Mesenteric fat pad (tissue), 1 donor: ENCODE results near the gene APBB1IP. TPM values are rescaled to one million over a fixed set of nuclear protein-coding genes. Genes with fewer than 3 reads are reported as not detected.
"Not testable (repeated sequence)": the region's sequence is repeated elsewhere in the genome, so short reads cannot be mapped to it uniquely, and the experiment has no call there.

ENCODE experiments used
- DNase-seq: peaks from one replicate; pipeline ENCODE4 v3.0.0-alpha.2; 2020; ENCODE audit warnings: low spot score
- total RNA-seq: library from RNA; stranded (reverse); fragmentation: NEBNext Ultra II Directional; extraction: Animal tissue kit (Norgen Biotek cat#: 25700); gene quantifications from one replicate; pipeline ENCODE4 v1.2.1, GENCODE V29; 2021
- donor health status: DM: yes; HTN: yes; CAD: no.

Gene APBB1IP
- total RNA-seq, 1 donor from 2014 or later, result 37.2 TPM

GRCh38 chr10:26475386-26475785 lies 37.2 kb downstream of the APBB1IP start:
- no peak for DNase-seq

DNA sequence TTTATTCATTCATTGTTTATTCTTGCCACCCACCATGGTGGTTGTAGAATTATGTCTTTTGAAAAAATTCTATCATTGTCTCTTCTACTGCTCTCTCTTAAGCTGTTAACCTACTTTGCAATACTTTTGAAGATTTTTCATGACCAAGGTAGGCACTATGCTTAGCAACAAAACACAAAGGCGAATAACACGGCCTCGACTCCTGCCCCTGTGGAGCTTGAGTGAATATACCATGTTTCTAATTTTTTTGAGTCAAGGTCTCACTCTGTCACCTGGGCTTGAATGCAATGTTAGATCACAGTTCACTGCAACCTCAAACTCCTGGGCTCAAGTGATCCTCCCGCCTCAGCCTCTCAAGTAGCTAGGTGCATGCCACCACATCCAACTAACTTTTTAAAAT lies 39.4 kb downstream of the APBB1IP start:
- DNase-seq, result no peak

GRCh38 chr10:26478061-26478460 lies 39.9 kb downstream of the APBB1IP start:
- no peak for DNase-seq

DNA sequence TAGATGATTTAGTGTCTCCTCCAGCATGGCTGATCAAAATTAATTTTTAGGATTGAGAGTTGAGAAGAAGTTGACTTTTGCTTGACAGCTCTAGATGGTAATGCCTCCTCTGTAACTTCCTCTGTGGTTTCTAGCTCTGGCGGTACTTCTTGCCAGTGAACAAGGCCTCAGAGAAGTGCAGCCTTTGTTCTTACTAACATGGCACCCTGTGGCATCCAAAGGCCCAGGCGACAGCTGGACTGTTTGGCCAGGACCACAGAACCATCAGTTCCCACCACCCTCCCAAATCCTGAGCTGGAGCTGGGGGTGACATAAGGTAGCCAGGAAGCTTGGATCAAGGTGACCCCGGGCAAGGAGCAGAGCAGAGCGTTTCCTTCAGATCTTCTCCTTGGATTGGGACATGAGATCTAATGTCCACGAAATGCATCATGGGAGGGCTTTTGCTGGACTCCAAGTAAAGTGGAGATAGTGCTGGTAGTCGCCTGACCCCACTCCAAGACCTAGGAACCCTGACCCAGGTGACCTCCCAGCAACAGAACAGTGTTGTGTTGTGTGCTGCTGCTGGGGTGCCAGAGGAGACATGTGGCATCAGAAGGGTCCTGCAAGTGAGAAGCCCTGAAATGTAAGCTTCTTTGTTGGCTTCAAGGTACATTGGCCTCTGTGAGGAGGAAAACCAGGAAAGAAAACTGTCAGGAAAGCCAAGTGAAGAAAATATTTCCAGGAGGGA lies 41.8 kb downstream of the APBB1IP start:
- no peak for DNase-seq

- DNase-seq, result no peak
These were observed 43.2 kb downstream of the APBB1IP start for GRCh38 chr10:26481315-26481692.

DNA sequence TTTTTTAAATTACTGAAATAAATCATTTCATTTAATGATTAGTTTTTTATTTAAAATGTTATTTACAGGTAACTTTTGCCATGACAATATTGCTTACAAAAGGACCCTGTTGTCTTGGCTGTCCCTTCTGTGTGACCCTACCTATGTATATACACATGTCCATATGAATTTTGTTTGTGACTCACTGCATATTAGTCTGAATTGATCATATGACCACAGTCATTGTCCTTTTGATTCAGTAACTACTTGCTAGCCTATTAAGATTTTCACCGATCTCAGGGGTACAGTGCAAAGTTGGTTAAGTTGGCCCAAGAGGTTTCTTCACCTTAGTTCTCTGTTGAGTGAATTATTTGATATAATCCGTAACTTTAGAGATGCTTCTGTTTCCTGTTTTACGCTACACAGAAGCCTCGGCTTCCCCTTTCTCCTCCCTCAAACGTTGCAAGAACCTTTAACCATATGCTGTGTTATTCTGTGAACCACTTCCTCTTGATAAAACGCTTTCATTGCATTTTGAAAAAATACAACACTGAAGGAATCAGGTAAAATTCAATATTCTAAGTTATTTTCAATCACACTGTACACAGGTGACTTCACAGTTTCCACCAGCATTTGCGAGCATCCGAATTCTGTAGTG lies 43.9 kb downstream of the APBB1IP start:
- no peak for DNase-seq

DNA sequence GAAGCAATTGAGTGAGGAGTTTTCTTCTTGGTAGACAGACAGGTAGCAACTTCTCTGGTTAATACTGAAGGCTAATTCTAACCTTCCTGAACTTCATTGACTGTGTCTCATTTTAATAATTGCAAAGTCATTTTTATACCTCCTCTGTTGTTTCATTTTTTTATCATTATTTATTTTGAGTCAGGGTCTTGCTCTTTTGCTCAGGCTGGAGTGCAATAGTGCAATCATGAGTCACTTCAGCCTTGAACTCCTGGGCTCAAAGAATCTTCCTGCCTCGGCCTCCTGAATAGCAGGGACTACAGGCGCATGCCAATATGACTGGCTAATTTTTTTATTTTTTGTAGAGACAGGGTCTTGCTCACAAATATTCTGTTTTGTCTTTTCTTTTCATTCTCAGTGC lies 45.4 kb downstream of the APBB1IP start:
- DNase-seq, result no peak

- no peak for DNase-seq
These were observed 47.2 kb downstream of the APBB1IP start for GRCh38 chr10:26485150-26485941.

GRCh38 chr10:26486304-26486703 lies 48.2 kb downstream of the APBB1IP start:
- no peak for DNase-seq

DNA sequence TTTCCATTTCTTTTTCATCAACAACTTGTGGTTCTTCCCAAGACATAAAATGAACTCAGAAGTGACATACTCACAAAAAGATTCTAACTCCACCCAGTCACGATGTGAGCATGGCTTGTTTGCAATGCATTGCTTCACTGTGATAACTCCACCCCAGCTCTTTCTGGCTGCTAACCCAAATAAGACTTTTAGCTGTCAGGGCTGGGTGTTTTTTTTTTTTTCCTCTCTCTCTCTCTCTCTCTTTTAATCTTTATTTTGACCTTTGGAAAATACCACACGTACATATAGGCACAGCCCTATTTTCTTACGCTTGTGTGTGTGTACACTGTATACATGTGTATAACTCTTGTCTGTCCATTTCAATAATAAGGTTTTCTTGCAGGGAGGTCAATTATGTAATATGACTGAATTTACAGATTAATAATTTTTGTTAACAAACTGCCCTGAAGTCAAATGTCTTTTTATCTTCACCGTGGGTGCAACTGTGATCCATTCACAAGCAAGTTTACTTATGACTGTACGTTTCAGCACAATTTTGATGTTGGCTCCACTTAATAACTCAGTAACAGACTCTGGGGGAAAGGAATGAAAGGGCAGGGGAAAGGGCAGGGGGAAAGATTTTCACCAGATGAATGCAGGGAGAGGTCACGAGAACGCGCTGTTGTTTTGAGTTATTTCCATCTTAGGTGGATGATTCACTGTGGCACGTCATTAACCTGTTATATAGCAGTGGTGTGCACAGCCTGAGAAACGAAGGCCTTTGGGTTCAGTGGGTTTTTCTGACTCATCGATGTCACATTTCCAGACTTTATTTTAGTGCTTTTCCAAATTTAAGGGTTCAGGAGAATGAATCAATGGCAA lies 49.1 kb downstream of the APBB1IP start:
- no peak for DNase-seq

GRCh38 chr10:26488344-26488743 lies 50.2 kb downstream of the APBB1IP start:
- DNase-seq, result no peak

GRCh38 chr10:26489081-26489480 lies 50.9 kb downstream of the APBB1IP start:
- no peak for DNase-seq

- DNase-seq, result not testable (repeated sequence)
These were observed 52.2 kb downstream of the APBB1IP start for GRCh38 chr10:26490367-26490766.

GRCh38 chr10:26491276-26491675 lies 53.1 kb downstream of the APBB1IP start:
- no peak for DNase-seq

DNA sequence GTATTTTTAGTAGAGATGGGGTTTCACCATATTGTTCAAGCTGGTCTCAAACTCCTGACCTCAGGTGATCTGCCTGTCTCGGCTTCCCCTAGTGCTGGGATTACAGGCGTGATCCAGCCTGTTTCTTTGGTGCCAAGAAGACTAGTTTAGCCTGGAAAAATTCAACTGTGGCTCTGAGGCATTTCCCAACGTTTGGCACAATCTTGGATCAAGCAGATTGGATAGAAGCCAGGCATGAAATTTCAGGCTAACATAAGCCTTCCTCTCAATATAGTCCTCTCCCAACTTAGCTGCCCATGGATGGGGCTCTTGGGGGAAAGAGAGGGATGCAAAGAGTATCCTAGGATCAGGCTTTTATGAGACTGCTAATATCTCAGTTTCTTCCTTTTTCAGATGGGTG lies 53.8 kb downstream of the APBB1IP start:
- DNase-seq, result no peak

DNA sequence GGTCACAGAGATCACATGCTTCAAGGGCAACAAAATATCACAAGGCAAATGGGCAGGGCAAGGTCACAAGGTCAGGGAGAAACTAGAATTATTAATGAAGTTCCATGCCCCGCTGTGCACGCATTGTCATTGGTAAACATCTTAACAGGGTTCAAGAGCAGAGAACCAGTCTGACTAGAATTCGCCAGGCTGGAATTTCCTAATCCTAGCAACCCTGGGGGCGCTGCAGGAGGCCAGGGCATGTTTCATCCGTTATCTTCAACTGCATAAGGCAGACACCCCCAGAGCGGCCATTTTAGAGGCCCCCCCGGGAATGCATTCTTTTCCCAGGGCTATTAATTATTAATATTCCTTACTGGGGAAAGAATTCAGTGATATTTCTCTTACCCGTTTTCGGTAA lies 54.6 kb downstream of the APBB1IP start:
- not testable (repeated sequence) for DNase-seq

GRCh38 chr10:26494018-26494417 lies 55.9 kb downstream of the APBB1IP start:
- DNase-seq, result no peak

- no peak for DNase-seq
These were observed 61.3 kb downstream of the APBB1IP start for GRCh38 chr10:26499426-26499825.

GRCh38 chr10:26502986-26503385 lies 64.8 kb downstream of the APBB1IP start:
- DNase-seq, result no peak

GRCh38 chr10:26503911-26504310 lies 65.8 kb downstream of the APBB1IP start:
- no peak for DNase-seq

DNA sequence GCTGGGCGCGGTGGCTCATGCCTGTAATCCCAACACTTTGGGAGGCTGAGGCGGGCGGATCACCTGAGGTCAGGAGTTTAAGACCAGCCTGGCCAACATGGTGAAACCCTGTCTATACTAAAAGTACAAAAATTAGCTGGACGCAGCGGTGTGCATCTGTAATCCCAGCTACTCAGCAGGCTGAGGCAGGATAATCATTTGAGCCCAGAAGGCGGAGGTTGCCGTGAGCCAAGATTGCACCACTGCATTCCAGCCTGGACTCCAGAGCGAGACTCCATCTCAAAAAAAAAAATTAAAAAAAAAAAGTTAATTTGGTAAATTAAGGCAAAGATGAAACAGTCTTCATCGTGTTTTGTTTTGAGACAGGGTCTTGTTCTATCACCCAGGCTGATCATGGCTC lies 66.3 kb downstream of the APBB1IP start:
- DNase-seq, result not testable (repeated sequence)
